Thyroid gland (tissue), 4 donors: ENCODE measurements around the gene KCTD2. TPM values are rescaled to one million over a fixed set of nuclear protein-coding genes. Genes with fewer than 3 reads are reported as not detected.

Source experiments
- DNase-seq, 2 donors: peaks; one replicate each; pipeline ENCODE4 v3.0.0-alpha.2; 2019
- H3K27ac ChIP-seq, 3 donors: fragments of 200-600 bp; sonication (generic); 1 replicate in 2 of 3; 2 replicates in 1 of 3; pipeline ENCODE4 v1.5.1; 2016 to 2019; ENCODE audit warnings: mild to moderate bottlenecking in 1 of 3, moderate library complexity in 1 of 3
- H3K27me3 ChIP-seq: fragments of 200-600 bp; sonication (generic); one replicate; pipeline ENCODE4 v1.5.1; 2019
- H3K36me3 ChIP-seq, 2 donors: fragments of 200-600 bp; sonication (generic); one replicate each; pipeline ENCODE4 v1.5.1; 2016 to 2019
- H3K4me1 ChIP-seq, 2 donors: fragments of 200-600 bp; sonication (generic); one replicate each; pipeline ENCODE4 v1.5.1; 2017 to 2019
- H3K4me3 ChIP-seq, 3 donors: fragments of 200-600 bp; sonication (generic); replicated peaks in 1 of 3; 1 replicate in 2 of 3; 2 replicates in 1 of 3; pipeline ENCODE4 v1.5.1; 2016; ENCODE audit warnings: mild to moderate bottlenecking in 1 of 3
- H3K9me3 ChIP-seq: fragments of 200-600 bp; sonication (generic); one replicate; pipeline ENCODE4 v1.5.1; 2017
- POLR2A ChIP-seq, 2 donors: fragments of 450-650 bp; IDR thresholded peaks; one replicate each; pipeline ENCODE4 v1.6.1; 2017; ENCODE audit warnings: antibody characterized with exemption in 2 of 2, mild to moderate bottlenecking in 2 of 2, moderate library complexity in 1 of 2
- WGBS, 2 donors: methylation state at CpG; one replicate each; pipeline ENCODE4 v1.1.5; 2017; 5-methylcytosine and 5-hydroxymethylcytosine counted together
- intact Hi-C: fragments of 100-400 bp; cut with DNase I; formaldehyde crosslinking; loops from one replicate; pipeline ENCODE4 v1.15.1; 2023
- total RNA-seq, 4 donors: library from RNA; depleted of rRNA; stranded (reverse); fragments of >200 nt; gene quantifications; one replicate each; pipeline ENCODE4 v1.2.3, GENCODE V29; 2016
- TF ChIP-seq, protein P1 (sequence below), 6 experiments: fragments of 200-600 bp in 3 of 6; fragments of 450-650 bp in 3 of 6; sonication (generic) in 3 of 6; IDR thresholded peaks; one replicate each; pipeline ENCODE4 v1.5.1; 2016 to 2019; ENCODE audit warnings: antibody characterized with exemption in 6 of 6, mild to moderate bottlenecking in 2 of 6, inconsistent platforms in 1 of 6, moderate library complexity in 1 of 6

The KCTD2 gene
- total RNA-seq, 4 donors from 2014 or later = 33.6 to 48.6 (median 41.7) TPM

DNA sequence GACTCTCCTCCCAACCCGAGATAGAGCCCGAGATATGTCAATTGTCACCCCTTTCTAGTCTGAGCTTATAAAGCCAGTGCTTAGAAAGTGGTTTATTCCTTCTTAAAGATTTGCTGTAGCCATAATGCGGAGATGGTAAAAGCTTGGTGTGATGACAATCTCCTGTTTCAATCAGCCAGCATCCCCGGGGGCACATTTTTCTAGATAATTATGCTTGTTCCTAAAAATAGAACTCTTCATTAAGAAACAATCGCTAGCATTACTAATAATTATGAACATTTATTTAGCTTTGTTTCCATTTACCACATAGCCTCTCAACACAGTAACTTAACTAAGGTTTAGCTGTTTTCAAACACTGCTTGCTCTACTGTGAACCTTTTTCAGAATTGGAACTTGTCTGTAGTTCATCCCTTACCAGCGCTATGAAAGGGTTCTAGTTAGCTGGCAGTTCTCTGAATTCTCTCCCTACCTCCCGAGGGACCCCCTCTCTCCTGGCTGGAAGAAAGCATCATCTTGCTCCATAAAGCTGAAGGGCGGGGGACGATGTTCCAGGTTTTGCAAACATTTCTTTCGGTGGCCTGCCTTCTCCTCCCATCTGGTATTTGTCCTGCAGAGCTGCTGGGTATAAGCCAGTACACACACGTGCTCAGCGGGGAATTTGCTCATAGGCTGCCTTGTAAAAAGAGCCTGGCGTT is 35.5 kb upstream of the KCTD2 start:
- no peaks in the 10 kb centered on the region for H3K27me3 ChIP-seq
- H3K36me3 ChIP-seq = no peaks in the 10 kb centered on the region
- peaks cover 8 to 16% of the 10 kb centered on the region in 2 donors for H3K4me1 ChIP-seq
- DNase-seq = peak; percentile 45 to 48
- TF ChIP-seq POLR2A (IDR thresholded peaks at IDR 0.05) = no peak
- TF ChIP-seq, protein P1, sequence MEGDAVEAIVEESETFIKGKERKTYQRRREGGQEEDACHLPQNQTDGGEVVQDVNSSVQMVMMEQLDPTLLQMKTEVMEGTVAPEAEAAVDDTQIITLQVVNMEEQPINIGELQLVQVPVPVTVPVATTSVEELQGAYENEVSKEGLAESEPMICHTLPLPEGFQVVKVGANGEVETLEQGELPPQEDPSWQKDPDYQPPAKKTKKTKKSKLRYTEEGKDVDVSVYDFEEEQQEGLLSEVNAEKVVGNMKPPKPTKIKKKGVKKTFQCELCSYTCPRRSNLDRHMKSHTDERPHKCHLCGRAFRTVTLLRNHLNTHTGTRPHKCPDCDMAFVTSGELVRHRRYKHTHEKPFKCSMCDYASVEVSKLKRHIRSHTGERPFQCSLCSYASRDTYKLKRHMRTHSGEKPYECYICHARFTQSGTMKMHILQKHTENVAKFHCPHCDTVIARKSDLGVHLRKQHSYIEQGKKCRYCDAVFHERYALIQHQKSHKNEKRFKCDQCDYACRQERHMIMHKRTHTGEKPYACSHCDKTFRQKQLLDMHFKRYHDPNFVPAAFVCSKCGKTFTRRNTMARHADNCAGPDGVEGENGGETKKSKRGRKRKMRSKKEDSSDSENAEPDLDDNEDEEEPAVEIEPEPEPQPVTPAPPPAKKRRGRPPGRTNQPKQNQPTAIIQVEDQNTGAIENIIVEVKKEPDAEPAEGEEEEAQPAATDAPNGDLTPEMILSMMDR (IDR thresholded peaks at IDR 0.05) = no peak
- H3K9me3 ChIP-seq = no peaks in the 10 kb centered on the region
- intact Hi-C loops = no loop called here
- peak overlapping the region in 2 of 3 donors; percentile 71 to 85 for H3K4me3 ChIP-seq
- peak overlapping the region in 2 of 3 donors; percentile 61 to 78 for H3K27ac ChIP-seq
- 49% methylated on average over 13 of the region's 13 CpGs for WGBS, 2 donors

- H3K4me1 ChIP-seq = peaks cover 8 to 16% of the 10 kb centered on the region in 2 donors
- H3K9me3 ChIP-seq = no peaks in the 10 kb centered on the region
- peak overlapping the region; percentile 34 to 78 (median 61) for H3K27ac ChIP-seq
- DNase-seq = no peak
- H3K4me3 ChIP-seq = peak overlapping the region; percentile 71 to 85 (median 81)
- intact Hi-C loops = no loop called here
- H3K27me3 ChIP-seq = no peaks in the 10 kb centered on the region
- no peak for TF ChIP-seq POLR2A (IDR thresholded peaks at IDR 0.05)
- TF ChIP-seq, protein P1 (IDR thresholded peaks at IDR 0.05) = no peak
- whole genome bisulfite sequencing, 2 donors = 10 to 24% methylated on average over 5 of the region's 5 CpGs
- H3K36me3 ChIP-seq = no peaks in the 10 kb centered on the region
Measured at GRCh38 chr17:75012096-75012345, 35.0 kb upstream of the KCTD2 start.

- peak; percentile 80 for DNase-seq
- Histone ChIP-seq H3K27me3 (no peaks in the 10 kb centered on the region), H3K27ac (peak within 1 kb of the TSS; percentile 34 to 78 (median 61)), H3K9me3 (no peaks in the 10 kb centered on the region), H3K36me3 (no peaks in the 10 kb centered on the region), H3K4me3 (peak within 1 kb of the TSS; percentile 71 to 85 (median 81)), H3K4me1 (peaks cover 8 to 16% of the 10 kb centered on the region in 2 donors)
- TF ChIP-seq, protein P1 (IDR thresholded peaks at IDR 0.05) = peak in 5 of 6 experiments; percentile 25 to 61 (median 55)
- TF ChIP-seq POLR2A (IDR thresholded peaks at IDR 0.05) = peak in 1 of 2 donors; percentile 60
- intact Hi-C loops = no loop called here
- WGBS, 2 donors = 0 to 1% methylated on average over 21 to 31 of the region's 63 CpGs
Measured at GRCh38 chr17:75012346-75013091, 34.5 kb upstream of the KCTD2 start, which contains the start of gene MRPL58. MRPL58 (plus strand) TSS chr17:75012670; CDS start chr17:75012687, 17 bp downstream.

- Histone ChIP-seq H3K4me3 (peak overlapping the region; percentile 71 to 85 (median 81)), H3K27me3 (no peaks in the 10 kb centered on the region), H3K27ac (peak overlapping the region; percentile 34 to 78 (median 61)), H3K9me3 (no peaks in the 10 kb centered on the region), H3K36me3 (no peaks in the 10 kb centered on the region), H3K4me1 (peaks cover 8 to 16% of the 10 kb centered on the region in 2 donors)
- DNase-seq = no peak
- TF ChIP-seq, protein P1 (IDR thresholded peaks at IDR 0.05) = no peak
- TF ChIP-seq POLR2A (IDR thresholded peaks at IDR 0.05) = no peak
- intact Hi-C loops = no loop called here
- WGBS, 2 donors = 0% methylated on average over 6 to 10 of the region's 10 CpGs
Measured at GRCh38 chr17:75013092-75013559, 33.9 kb upstream of the KCTD2 start.

- Histone ChIP-seq H3K9me3 (no peaks in the 10 kb centered on the region), H3K27me3 (no peaks in the 10 kb centered on the region), H3K27ac (no peak overlapping the region), H3K4me1 (no peaks in the 10 kb centered on the region), H3K36me3 (peaks cover 13 to 18% of the 10 kb centered on the region in 2 donors), H3K4me3 (no peak overlapping the region)
- 86 to 91% methylated on average over 5 of the region's 5 CpGs for WGBS, 2 donors
- TF ChIP-seq, protein P1 (IDR thresholded peaks at IDR 0.05) = no peak
- no peak for TF ChIP-seq POLR2A (IDR thresholded peaks at IDR 0.05)
- intact Hi-C loops = no loop called here
- no peak for DNase-seq
Measured at GRCh38 chr17:75019146-75019545, 27.9 kb upstream of the KCTD2 start.
